Keratinocyte (primary cell): Measurements from ENCODE around the gene CRADD. TPM values are rescaled to one million over a fixed set of nuclear protein-coding genes. Genes with fewer than 3 reads are reported as not detected.

Experiments used
- DNase-seq: peaks from one replicate; pipeline ENCODE4 v3.0.0-alpha.2; 2011; ENCODE audit warnings: low read depth, missing footprints, low spot score
- FAIRE-seq: peaks from 2 replicates; lab custom pipeline; 2011; peaks lifted over from hg19 to GRCh38; lab: Jason Lieb, UNC
- H2AFZ ChIP-seq: 2 replicates; pipeline ENCODE4 v1.6.0; 2012; ENCODE audit warnings: low read length, control low read depth, inconsistent platforms; ENCODE audit not compliant: control insufficient read depth
- H3K27ac ChIP-seq: 2 replicates; pipeline ENCODE4 v1.5.1; 2011; ENCODE audit warnings: low read length; ENCODE audit not compliant: control insufficient read depth, insufficient read depth
- H3K27me3 ChIP-seq: 3 replicates; pipeline ENCODE4 v1.6.0; 2011; ENCODE audit warnings: low read length; ENCODE audit not compliant: control insufficient read depth, insufficient read depth; ENCODE audit errors: extremely low read depth
- H3K36me3 ChIP-seq, 2 experiments: 2 replicates in 1 of 2; 3 replicates in 1 of 2; pipeline ENCODE4 v1.5.1; 2011; ENCODE audit warnings: low read length in 2 of 2, mild to moderate bottlenecking in 1 of 2; ENCODE audit not compliant: control insufficient read depth in 2 of 2, insufficient read depth in 2 of 2; ENCODE audit errors: extremely low read depth in 1 of 2
- H3K4me1 ChIP-seq: 3 replicates; pipeline ENCODE4 v1.5.1; 2011; ENCODE audit warnings: low read length; ENCODE audit not compliant: control insufficient read depth, insufficient read depth; ENCODE audit errors: extremely low read depth
- H3K4me2 ChIP-seq: 3 replicates; pipeline ENCODE4 v1.6.0; 2011; ENCODE audit warnings: low read depth, low read length; ENCODE audit not compliant: control insufficient read depth, insufficient read depth; ENCODE audit errors: extremely low read depth
- H3K4me3 ChIP-seq, 3 experiments: fragments of 200-600 bp in 1 of 3; sonication (generic) in 1 of 3; 2 replicates in 2 of 3; 3 replicates in 1 of 3; pipeline ENCODE4 v1.5.1; 2011 to 2016; ENCODE audit warnings: low read length in 3 of 3, mild to moderate bottlenecking in 3 of 3, control low read depth in 2 of 3, inconsistent platforms in 1 of 3, low read depth in 1 of 3, mixed read lengths in 1 of 3, mixed run types in 1 of 3, moderate library complexity in 1 of 3; ENCODE audit not compliant: control insufficient read depth in 2 of 3, insufficient read depth in 2 of 3; ENCODE audit errors: extremely low read depth in 1 of 3
- H3K79me2 ChIP-seq: 2 replicates; pipeline ENCODE4 v1.6.0; 2012; ENCODE audit warnings: low read length; ENCODE audit not compliant: control insufficient read depth, insufficient read depth
- H3K9ac ChIP-seq: 3 replicates; pipeline ENCODE4 v1.6.0; 2011; ENCODE audit warnings: low read length; ENCODE audit not compliant: control insufficient read depth, insufficient read depth; ENCODE audit errors: extremely low read depth
- H3K9me1 ChIP-seq: 3 replicates; pipeline ENCODE4 v1.6.0; 2011; ENCODE audit warnings: low read length; ENCODE audit not compliant: control insufficient read depth, insufficient read depth; ENCODE audit errors: extremely low read depth
- H3K9me3 ChIP-seq: 2 replicates; pipeline ENCODE4 v1.5.1; 2012; ENCODE audit warnings: low read depth, low read length; ENCODE audit not compliant: control insufficient read depth
- H4K20me1 ChIP-seq: 3 replicates; pipeline ENCODE4 v1.6.0; 2011; ENCODE audit warnings: low read length; ENCODE audit not compliant: control insufficient read depth, insufficient read depth; ENCODE audit errors: extremely low read depth
- EZH2 ChIP-seq: IDR thresholded peaks from one replicate; pipeline ENCODE4 v1.6.1; 2012; ENCODE audit warnings: inconsistent platforms, mild to moderate bottlenecking, low read length, moderate library complexity
- dilution Hi-C: fragments of 300-500 bp; cut with MboI; formaldehyde crosslinking; loops from one replicate; pipeline ENCODE4 v1.7.0; 2020; ENCODE audit warnings: low sequenced_read_pairs; ENCODE audit not compliant: extremely low pct_ligation_motif_present
- polyA plus RNA-seq, 5 experiments: library from polyadenylated mRNA; depleted of rRNA in 3 of 5; stranded (reverse) in 3 of 5; stranded (forward) in 1 of 5; unstranded in 1 of 5; fragments of >200 nt; gene quantifications; 1 replicate in 1 of 5; 2 replicates in 3 of 5; 3 replicates in 1 of 5; pipeline versions ENCODE4 v1.2.1 to v1.2.3, GENCODE V29; 2011 to 2012; ENCODE audit warnings: missing spikeins in 2 of 5, low read depth in 1 of 5, low replicate concordance in 1 of 5
- TF ChIP-seq, protein P1 (sequence below), 3 experiments: IDR thresholded peaks in 1 of 3; conservative IDR thresholded peaks in 1 of 3; optimal IDR thresholded peaks in 1 of 3; 2 replicates in 2 of 3; 3 replicates in 1 of 3; pipeline versions ENCODE3 to v1.5.1; 2011; ENCODE audit warnings: low read length in 3 of 3, mild to moderate bottlenecking in 3 of 3, moderate library complexity in 2 of 3, control low read depth in 1 of 3, inconsistent platforms in 1 of 3; ENCODE audit not compliant: insufficient read depth in 2 of 3; ENCODE audit errors: extremely low read depth in 1 of 3

Gene CRADD
- polyA plus RNA-seq, 1 donor (not counting 4 experiments of a cell fraction or from before 2014, with no cell fraction given): 11.2 TPM

DNA sequence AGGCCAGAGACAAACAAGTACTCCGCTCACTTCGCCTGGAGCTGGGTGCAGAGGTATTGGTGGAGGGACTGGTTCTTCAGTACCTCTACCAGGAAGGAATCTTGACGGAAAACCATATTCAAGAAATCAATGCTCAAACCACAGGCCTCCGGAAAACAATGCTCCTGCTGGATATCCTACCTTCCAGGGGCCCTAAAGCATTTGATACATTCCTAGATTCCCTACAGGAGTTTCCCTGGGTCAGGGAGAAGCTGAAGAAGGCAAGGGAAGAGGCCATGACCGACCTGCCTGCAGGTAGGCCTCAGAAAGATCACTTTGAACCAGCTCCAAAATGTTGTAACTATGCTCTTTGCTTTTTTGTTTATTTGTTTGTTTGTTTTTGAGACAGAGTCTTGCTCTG lies 1.6 kb downstream of the CRADD start:
- Histone ChIP-seq H4K20me1 (no peaks in the 10 kb centered on the region), H3K9me3 (no peaks in the 10 kb centered on the region), H3K9ac (no peak overlapping the region), H3K27ac (no peak overlapping the region), H3K4me3 (no peak overlapping the region), H2AFZ (no peak overlapping the region), H3K79me2 (no peaks in the 10 kb centered on the region), H3K27me3 (no peaks in the 10 kb centered on the region), H3K36me3 (no peaks in the 10 kb centered on the region), H3K4me2 (no peak overlapping the region), H3K4me1 (peaks cover 7% of the 10 kb centered on the region), H3K9me1 (no peaks in the 10 kb centered on the region)
- no peak for DNase-seq
- no peak for FAIRE-seq
- dilution Hi-C loops: no loop called here
- no peak for TF ChIP-seq EZH2
- TF ChIP-seq, protein P1, sequence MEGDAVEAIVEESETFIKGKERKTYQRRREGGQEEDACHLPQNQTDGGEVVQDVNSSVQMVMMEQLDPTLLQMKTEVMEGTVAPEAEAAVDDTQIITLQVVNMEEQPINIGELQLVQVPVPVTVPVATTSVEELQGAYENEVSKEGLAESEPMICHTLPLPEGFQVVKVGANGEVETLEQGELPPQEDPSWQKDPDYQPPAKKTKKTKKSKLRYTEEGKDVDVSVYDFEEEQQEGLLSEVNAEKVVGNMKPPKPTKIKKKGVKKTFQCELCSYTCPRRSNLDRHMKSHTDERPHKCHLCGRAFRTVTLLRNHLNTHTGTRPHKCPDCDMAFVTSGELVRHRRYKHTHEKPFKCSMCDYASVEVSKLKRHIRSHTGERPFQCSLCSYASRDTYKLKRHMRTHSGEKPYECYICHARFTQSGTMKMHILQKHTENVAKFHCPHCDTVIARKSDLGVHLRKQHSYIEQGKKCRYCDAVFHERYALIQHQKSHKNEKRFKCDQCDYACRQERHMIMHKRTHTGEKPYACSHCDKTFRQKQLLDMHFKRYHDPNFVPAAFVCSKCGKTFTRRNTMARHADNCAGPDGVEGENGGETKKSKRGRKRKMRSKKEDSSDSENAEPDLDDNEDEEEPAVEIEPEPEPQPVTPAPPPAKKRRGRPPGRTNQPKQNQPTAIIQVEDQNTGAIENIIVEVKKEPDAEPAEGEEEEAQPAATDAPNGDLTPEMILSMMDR (optimal IDR thresholded peaks at IDR 0.05 in 1 of 3, IDR thresholded peaks at IDR 0.05 in 1 of 3, conservative IDR thresholded peaks at IDR 0.05 in 1 of 3; ENCODE audit: extremely low read depth in 1 of 3, insufficient read depth in 2 of 3, low read length in 3 of 3): no peak

DNA sequence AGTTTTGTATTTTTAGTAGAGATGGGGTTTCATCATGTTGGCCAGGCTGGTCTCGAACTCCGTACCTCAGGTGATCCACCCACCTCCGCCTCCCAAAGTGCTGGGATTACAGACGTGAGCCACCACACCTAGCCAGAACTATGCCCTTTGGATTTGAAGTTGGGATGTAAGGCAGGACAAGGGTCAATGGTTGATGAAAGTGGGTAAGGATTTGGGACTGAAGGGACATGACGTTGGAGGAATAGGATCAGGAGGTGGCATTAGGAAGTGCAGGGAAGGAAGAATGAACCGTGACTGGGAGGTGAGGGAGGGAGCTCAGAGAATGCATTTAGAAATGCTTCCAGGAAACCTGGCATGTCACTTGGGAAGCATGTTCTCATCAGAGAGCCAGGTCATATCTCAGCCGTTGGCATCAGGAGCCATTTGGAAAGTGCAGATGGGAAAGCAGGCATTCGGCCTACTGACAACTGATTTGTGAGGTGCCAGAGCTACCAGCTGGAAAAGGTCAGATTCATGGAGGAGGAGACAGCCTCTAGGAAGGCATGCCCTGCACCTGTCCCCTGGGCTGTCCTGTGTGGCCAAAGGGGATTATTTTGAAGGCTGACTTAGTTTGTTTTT lies 2.2 kb downstream of the CRADD start:
- no peak for TF ChIP-seq EZH2
- TF ChIP-seq, protein P1 (optimal IDR thresholded peaks at IDR 0.05 in 1 of 3, IDR thresholded peaks at IDR 0.05 in 1 of 3, conservative IDR thresholded peaks at IDR 0.05 in 1 of 3; ENCODE audit: extremely low read depth in 1 of 3, insufficient read depth in 2 of 3, low read length in 3 of 3): no peak
- H3K4me2 ChIP-seq: no peak overlapping the region
- FAIRE-seq (no peak), DNase-seq (no peak)
- no peak overlapping the region for H3K27ac ChIP-seq
- peaks cover 7% of the 10 kb centered on the region for H3K4me1 ChIP-seq
- H3K27me3 ChIP-seq: no peaks in the 10 kb centered on the region
- dilution Hi-C loops: no loop called here
- H3K9me1 ChIP-seq: no peaks in the 10 kb centered on the region
- H4K20me1 ChIP-seq: no peaks in the 10 kb centered on the region
- no peaks in the 10 kb centered on the region for H3K36me3 ChIP-seq
- H3K9me3 ChIP-seq: no peaks in the 10 kb centered on the region
- H3K9ac ChIP-seq: no peak overlapping the region
- no peaks in the 10 kb centered on the region for H3K79me2 ChIP-seq
- no peak overlapping the region for H2AFZ ChIP-seq
- no peak overlapping the region for H3K4me3 ChIP-seq
